GM12801 (cell line): ENCODE data around the gene DTYMK.

Source experiments
- TF ChIP-seq, protein P1 (sequence below): IDR thresholded peaks from one replicate; pipeline ENCODE4 v1.5.1; 2011; ENCODE audit warnings: control low read depth; ENCODE audit not compliant: insufficient read length; ENCODE audit errors: extremely low read depth

The DTYMK gene

DNA sequence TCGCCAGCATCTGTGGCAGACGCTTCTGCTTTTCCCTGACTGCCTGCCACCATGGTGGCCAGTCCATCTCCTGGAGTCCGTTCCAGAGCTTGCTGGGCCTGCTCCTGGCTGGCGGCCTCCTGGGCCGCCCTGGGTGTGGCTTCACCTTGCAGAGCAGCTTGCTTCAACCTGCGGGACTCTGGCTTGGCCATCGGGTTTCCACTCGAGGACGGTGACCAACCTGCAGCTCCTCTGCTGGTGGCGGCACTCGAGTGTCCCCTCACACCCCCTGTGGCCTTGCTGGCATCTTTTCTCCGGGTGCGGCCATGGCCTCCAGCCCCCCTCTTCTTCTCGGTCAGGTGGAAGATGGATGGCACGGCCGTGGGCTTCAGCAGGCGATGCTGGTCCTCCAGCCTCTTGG is 53.1 kb downstream of the DTYMK start:
- TF ChIP-seq, protein P1, sequence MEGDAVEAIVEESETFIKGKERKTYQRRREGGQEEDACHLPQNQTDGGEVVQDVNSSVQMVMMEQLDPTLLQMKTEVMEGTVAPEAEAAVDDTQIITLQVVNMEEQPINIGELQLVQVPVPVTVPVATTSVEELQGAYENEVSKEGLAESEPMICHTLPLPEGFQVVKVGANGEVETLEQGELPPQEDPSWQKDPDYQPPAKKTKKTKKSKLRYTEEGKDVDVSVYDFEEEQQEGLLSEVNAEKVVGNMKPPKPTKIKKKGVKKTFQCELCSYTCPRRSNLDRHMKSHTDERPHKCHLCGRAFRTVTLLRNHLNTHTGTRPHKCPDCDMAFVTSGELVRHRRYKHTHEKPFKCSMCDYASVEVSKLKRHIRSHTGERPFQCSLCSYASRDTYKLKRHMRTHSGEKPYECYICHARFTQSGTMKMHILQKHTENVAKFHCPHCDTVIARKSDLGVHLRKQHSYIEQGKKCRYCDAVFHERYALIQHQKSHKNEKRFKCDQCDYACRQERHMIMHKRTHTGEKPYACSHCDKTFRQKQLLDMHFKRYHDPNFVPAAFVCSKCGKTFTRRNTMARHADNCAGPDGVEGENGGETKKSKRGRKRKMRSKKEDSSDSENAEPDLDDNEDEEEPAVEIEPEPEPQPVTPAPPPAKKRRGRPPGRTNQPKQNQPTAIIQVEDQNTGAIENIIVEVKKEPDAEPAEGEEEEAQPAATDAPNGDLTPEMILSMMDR, result no peak

DNA sequence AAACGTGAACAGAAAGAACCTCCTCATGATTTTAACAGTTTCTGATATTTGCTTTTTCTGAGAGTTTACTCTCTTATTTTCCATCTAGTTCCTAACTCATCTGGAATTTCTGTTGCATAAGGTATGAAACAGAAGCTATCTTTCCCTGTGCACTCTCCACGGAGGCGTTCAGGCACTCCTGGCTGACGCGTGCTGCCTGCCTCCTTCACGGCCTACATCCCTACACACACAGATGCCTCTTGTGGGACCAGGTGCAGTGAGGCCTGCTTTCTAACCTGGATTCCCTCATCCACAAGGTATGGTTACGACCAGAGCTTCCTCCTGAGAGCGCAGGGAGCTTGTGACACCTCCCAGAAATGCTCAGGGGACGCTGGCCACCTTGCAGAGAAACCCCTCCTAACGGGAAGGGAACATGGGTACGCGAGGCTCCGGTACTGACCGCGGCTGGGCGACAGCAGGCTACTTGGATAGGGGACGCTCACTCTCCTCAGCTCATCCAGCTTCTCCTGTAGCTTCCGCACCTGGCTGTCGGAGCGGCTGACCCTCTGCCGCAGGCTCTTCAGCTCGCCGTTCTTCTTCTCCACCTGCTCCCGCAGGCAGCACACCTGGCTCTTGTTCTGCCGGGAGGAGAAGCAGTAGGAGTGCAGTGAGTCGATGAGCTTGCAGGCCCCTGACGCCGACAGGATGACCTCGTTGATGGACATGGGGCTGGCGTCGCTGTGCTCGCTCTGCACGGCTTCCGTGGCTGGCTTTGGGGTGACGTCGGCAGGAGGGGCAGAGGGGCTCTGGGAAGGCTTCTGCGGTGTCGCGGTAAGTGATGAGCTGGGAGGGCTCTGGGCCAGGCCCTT is 53.9 kb downstream of the DTYMK start:
- TF ChIP-seq, protein P1, result no peak

DNA sequence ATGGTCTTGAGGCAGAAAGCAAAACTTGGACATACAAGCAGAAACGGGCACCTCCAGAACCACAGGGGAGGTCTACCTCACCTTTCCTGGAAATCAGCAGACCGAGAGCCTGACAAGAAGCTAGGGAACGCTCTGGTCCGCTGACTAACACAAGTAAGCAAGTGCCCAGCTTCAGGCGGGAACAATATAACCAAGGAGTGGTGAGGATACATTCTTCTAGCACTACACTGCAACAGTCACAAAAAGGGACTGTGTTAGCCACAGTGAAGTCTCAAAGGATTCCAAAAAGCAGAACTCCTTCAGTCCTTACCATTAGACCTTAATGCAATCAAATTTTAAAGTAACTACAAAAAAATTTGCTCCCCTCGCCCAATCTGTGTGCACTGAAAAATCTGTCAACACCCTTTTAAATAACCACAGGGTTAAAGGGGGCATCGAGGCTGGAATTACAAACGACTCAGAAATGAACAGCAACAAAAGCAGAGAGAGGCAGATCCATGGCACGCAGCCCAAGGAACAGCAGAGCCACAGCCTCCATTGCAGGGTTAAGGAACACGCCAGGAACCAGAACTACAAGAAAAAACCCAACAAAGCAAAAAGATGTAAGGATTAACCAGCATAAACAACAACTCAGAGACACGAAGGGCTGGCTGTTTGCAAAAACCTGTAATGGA is 56.7 kb downstream of the DTYMK start:
- TF ChIP-seq, protein P1, result no peak

DNA sequence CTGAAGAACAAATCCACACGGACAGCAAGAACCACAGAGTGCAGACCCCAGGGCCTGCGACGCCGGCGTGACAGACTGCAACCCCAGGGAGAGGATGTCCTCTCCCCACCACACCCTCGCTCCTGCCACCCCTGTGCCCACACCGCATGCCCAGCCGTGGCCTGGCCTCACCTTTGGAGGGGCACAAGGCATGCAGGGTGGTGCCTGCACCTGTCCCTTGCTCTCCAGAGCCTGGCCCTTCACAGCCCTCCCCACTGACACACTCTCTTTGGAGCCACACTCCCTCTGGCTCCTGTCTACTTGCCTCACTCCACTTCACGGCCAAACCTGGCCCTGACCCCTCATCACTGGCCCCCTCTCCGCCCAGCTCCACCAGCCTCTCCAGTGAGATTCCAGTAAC is 58.9 kb downstream of the DTYMK start:
- TF ChIP-seq, protein P1, result no peak
